Retina (tissue), 1 donor: ENCODE data around the gene PRKCE.
"Not testable (repeated sequence)": the region's sequence is repeated elsewhere in the genome, so short reads cannot be mapped to it uniquely, and the experiment has no call there.

Experiments used
- DNase-seq: peaks from one replicate; pipeline ENCODE4 v3.0.0-alpha.2; 2016

PRKCE gene

DNA sequence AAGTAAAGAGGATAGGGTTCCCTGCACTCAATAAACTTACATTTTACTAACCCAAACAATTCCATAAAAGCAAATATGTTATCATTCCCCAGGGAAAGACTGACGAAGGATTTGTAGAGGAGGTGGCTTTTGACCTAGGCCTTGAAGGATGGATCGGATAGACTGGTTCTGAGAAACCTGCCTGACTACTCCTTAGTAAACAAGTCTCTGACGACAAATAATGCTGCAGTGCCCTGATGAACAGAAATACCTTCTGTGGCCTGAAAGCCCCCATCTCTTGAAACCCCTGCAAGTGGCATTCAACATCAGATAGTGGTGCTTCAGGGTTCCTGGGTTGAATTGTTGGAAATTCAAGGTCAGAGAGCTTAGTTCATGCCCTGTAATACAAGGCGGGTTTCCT is 19.2 kb downstream of the PRKCE start:
- DNase-seq: no peak

DNA sequence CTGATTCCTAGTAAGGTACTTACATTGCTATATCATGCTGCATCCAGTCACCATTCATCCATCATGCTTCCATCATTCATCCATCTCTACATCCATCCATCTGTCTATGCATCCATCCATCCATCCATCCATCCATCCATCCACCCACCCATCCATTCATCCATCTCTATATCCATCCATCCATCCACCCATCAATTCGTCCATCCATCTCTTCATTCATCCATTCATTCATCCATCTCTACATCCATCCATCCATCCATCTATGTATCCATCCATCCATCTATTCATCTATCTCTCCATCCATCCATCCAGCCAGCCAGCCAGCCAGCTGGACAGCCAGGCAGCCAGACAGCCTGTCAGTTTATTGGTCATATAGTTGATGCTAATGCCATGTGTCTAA is 20.7 kb downstream of the PRKCE start:
- DNase-seq: no peak

DNA sequence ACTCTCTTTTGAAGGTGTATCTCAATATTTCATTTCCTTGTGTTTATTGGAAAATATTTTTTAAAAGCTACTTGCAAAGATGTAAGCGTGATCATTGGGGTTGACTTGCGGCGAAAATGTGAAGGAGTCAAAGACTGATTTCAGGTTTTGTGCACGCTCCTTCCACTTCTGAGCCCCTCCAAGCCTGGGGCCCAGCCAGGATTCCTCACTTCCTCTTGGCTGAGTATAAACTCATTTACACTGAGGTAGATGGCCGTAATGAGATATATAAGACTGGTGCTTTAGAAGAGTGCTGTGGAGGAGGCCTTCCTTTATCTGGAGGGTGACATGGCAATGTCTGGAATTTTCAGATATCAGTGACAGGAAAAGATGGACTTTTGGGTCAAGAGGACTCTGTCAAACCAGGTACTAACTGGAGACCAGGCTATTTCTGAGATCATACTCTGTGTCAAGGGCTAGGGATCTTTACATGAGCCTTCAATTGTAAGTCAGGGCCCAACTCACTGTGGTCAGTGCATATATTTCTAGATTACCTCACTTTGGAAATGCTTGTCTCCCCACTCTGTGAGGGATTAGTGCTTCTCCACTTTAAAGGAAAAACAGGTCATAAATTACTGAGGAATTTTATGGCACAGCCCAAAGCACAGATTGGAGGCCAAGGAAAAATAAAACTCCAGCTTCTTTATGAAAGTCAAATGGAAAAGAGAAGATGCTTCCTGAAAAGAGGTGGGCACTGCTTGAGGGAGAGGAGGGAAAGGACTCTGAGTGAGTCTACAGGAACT is 22.8 kb downstream of the PRKCE start:
- DNase-seq: no peak

DNA sequence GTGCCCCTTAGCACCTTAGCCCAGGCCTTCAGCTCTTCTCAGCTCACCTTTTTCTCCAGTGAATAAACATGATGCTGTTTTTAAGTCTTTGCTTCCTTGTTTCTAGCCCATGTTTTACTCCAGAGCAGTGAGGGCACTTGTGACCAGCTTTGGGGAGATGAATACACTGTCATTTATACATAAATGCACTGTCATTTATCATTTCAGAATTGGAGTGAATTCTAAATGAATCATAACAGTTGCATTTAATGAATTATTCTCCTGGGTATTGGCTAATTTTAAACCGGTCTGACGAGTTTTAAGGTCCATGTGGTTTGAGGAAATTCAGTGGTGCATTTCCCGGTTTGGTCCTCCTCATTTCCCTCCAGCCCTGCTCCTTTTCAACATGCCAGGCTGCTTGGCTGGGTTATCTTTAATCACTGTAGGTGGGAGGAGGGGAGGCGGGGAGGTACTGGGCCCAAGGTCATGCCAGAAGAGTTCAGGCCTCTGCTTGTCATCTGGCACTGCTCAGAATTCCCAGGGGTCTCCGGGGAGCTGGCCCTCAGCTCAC is 23.9 kb downstream of the PRKCE start:
- DNase-seq: no peak

- no peak for DNase-seq
Measured at GRCh38 chr2:45676088-45676487, 24.6 kb downstream of the PRKCE start.

DNA sequence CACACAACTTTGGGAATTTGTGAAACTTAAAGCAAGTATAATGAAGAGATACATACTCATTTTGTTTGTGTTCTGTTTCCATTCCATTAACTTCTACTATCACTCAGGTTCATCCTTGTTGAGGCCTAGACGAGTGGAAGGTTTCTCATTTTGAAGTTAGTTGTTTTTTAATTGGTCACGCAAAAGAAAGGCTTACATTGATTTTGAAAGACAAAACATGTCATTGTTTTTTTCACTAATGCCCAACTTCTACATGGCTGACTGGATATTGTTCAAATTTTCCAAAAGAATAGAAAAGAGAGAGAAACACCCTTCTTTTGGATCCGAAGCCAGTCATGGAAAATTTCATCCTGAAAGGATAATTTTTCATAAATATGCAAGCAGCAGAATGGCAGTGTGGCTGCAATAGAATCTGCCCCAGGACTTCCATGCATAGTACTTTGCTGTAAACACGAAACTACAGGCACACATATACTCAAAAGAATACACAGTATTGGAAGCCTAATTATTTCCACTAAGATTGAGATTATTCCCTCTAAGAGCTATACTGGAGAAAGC is 27.4 kb downstream of the PRKCE start:
- DNase-seq: no peak

GRCh38 chr2:45680351-45680967 is 29.0 kb downstream of the PRKCE start:
- no peak for DNase-seq

GRCh38 chr2:45681675-45682074 is 30.2 kb downstream of the PRKCE start:
- no peak for DNase-seq

DNA sequence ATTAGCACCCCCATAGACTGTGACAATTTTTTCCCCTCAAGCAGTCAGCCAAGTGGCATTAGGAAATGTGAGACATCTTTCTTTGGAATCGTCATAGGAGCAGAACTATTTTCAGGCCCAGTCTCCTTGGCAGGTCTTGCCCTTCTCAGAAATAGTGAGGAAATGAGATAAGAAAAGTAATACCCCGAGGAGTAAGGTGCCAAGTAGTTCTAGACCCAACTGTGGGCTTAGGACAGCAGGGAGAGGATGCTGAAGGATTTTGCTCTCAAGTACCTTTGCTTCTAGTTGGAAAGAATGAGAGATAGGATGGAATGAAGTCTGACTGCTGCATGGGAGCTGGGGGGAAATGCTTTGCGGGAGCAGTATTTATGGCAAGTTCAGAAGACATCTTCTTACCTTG is 31.8 kb downstream of the PRKCE start:
- DNase-seq: no peak

DNA sequence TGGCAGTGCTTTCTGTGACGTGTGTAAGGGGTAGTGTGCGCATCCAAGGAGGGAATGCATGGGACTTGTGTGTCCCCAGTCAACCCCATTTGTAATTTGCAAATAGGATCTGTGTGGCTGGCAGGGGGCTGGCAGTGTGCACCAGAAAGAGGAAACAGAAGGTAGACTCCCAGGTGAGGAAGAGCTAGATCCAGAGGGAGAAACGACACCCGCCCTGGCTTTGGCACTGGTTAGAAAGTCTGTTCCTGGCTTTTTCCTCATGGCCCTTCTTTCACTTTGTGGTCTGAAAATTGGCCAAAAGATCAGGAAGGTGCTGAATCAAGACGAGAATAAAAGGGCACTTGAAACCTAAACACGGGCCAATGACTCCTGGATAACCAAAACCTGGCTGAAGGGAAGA is 33.3 kb downstream of the PRKCE start:
- DNase-seq: no peak

- DNase-seq: no peak
Measured at GRCh38 chr2:45685260-45685659, 33.8 kb downstream of the PRKCE start.

DNA sequence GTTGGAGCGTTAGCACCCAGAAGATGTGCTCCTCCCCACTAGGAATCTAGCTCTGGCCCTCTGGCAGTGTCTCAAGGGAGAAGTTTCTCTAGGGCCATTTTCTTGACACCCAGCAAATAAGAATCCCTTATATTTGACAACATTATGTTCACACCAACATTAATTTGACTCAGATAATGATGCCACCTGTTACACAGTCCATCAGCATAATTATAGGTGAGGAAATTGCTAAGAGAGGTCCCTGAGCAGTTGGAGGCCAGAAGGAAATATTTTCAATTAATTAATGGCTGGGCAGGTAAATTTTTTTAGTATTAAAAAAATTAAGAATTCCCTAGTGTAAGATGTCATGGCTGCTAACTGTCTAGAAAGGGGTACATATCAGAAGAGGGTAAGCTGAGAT is 36.5 kb downstream of the PRKCE start:
- DNase-seq: no peak

DNA sequence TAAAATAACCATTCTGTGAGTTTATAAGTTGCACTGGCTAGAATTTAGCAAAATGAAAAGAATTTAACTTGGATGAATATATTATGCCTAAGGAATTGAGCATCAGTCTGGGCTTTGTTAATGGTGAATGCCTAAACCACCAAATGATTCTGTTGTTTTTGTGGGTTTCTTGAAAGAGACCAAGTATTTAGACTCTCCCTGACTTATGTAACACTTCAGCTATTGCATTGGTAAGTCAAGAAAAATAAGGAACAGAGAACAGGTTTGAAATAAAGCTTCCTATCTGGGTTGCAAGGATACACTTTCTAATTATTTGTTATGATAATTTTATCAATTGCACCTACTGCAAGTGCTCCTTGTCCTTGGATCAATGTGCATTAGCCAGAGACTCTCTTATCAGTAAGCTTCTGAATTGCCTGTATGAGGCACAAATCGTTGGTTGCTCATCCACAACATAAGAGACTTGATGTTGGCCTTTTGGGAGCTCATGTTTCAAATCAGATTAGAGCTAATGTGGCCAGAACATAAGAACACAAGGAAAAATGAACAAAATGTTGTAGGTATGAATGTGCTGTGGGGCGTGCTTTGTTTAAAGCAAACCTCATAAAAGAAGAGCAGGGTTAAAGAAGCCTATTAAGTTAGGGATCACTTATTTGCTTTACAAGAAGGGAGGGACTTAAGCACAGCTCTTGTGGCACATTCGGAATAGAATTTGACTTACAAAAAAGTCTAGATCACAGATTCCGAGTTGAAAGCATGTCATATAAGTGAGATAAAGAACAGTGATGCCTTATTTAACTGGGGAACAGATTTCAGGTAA is 37.2 kb downstream of the PRKCE start:
- DNase-seq: no peak

- DNase-seq: no peak
Measured at GRCh38 chr2:45690231-45690630, 38.8 kb downstream of the PRKCE start.

DNA sequence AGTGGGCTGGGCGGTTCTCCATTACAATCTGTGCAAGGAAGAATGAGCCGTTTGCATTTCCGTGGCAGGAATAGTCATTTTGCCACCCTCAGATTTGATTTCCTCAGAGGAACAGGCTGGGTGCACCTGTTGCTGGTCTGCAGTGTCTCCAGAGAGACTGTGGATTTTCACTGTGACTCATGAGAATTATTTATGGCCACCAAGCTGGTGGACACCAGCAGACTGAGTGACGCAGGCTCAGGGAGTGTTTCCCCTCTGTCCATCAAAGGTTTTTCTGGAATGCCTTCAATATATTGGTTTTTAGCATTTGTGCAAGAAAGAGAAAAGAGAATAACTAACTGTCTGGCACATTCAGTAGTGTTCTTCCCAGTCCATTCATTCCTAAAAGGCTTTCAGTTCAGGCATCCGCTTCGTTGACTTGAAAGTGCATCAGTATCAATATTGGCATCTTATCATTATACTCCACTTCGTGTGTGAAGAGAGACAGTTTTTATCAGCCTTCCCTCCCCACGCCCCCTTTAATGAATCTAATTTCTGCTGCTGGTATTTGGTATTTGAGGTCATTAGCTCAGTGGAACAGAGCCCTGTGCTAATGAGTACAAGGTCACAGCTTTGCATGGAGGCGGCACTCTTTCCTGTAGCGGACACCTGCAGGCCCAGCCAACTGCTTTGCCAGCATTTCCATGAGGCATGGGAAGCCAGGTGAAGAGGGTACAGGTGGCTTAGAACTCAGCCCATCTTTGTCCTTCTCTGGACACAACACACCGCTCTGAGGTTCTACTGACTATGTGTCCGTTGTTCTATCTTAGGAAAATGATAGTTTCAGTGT is 39.9 kb downstream of the PRKCE start:
- DNase-seq: peak; percentile 34

- no peak for DNase-seq
Measured at GRCh38 chr2:45692566-45692965, 41.1 kb downstream of the PRKCE start.

DNA sequence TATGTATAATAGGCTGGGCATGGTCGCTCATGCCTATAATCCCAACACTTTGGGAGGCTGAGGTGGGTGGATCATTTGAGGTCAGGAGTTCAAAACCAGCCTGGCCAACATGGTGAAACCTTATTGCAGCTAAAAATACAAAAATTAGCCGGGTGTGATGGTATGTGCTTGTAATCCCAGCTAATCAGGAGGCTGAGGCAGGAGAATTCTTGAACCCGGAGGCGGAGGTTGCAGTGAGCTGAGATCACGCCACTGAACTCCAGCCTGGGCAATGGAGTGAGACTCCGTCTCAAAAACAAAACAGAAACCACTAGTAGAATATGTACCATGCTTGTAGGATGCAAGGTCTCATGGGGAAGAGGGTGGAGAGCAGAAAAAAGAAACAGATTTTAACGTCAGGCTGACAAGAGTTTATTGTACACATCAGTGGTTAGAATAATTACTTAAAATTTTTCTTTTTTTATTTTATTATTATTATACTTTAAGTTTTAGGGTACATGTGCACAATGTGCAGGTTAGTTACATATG is 44.1 kb downstream of the PRKCE start:
- DNase-seq: not testable (repeated sequence)

DNA sequence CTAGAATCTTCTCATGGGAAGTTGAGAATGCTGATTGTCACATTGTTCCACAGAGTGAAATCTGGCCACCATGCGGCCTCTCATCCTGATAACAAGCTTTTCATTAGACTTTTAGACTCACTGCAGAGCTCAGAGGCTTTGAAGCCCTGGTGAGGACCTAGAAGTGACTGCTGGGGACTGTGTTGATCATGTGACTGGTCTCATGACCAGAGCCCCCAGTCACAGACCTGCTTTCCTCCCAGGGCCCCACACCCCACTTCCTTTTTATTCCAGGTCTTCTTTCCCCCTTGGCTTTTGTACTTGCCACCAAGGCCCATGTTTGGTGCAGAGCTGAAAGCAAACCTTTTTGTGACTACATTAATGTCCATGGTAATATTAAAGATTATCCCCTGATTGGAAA is 45.2 kb downstream of the PRKCE start:
- DNase-seq: no peak

GRCh38 chr2:45697190-45697589 is 45.7 kb downstream of the PRKCE start:
- no peak for DNase-seq

DNA sequence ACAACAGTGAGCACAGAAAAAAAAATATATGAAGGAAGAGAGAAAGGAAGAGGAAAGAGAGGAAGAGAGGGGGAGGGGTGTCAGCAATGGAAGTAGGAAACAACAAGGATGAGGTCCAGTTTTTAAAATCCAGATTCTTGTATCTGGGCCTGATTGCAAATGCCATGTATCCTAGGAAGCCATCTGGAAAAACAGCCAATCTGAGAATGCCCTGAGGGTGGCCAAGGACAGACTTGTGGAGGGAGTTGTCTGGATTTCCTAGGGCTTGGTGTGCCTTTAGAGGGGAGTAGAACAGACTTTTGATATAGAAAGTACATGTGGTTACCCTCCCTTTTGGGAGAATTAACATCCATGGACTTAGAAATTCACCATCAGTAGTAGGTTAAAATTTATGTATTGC is 47.1 kb downstream of the PRKCE start:
- DNase-seq: no peak

GRCh38 chr2:45699032-45699658 is 47.7 kb downstream of the PRKCE start:
- peak; percentile 33 for DNase-seq
